ENCODE measurements around the gene TRIOBP. TPM values are rescaled to one million over a fixed set of nuclear protein-coding genes. Genes with fewer than 3 reads are reported as not detected.
"Not testable (repeated sequence)": the region's sequence is repeated elsewhere in the genome, so short reads cannot be mapped to it uniquely, and the experiment has no call there.

Gene TRIOBP
- total RNA-seq, 1 donor from 2014 or later: 33.3 TPM

- H3K4me3 Mint-ChIP-seq: no peak overlapping the region
- intact Hi-C loops (cut with micrococcal nuclease): no loop called here
- peaks cover 1% of the 10 kb centered on the region for H3K4me1 Mint-ChIP-seq
- no peak overlapping the region for H3K27ac Mint-ChIP-seq
- no peaks in the 10 kb centered on the region for H3K27me3 Mint-ChIP-seq
- no peak for DNase-seq
- no peaks in the 10 kb centered on the region for H3K9me3 Mint-ChIP-seq
- no peaks in the 10 kb centered on the region for H3K36me3 Mint-ChIP-seq (ENCODE audit: low read depth)
These were observed 17.8 kb downstream of the TRIOBP start for GRCh38 chr22:37714634-37715033.

- intact Hi-C loops (cut with micrococcal nuclease): no loop called here
- peaks cover 3% of the 10 kb centered on the region for H3K4me1 Mint-ChIP-seq
- no peak overlapping the region for H3K27ac Mint-ChIP-seq
- no peak overlapping the region for H3K4me3 Mint-ChIP-seq
- no peaks in the 10 kb centered on the region for H3K9me3 Mint-ChIP-seq
- no peak for DNase-seq
- no peaks in the 10 kb centered on the region for H3K27me3 Mint-ChIP-seq
- H3K36me3 Mint-ChIP-seq (ENCODE audit: low read depth): no peaks in the 10 kb centered on the region
These were observed 18.9 kb downstream of the TRIOBP start for GRCh38 chr22:37715760-37716159.

GRCh38 chr22:37716708-37717107 lies 19.9 kb downstream of the TRIOBP start:
- DNase-seq: no peak
- Mint-ChIP-seq H3K27me3 (no peaks in the 10 kb centered on the region), H3K27ac (no peak overlapping the region), H3K4me3 (no peak overlapping the region), H3K4me1 (peaks cover 3% of the 10 kb centered on the region), H3K9me3 (no peaks in the 10 kb centered on the region), H3K36me3 (ENCODE audit: low read depth) (no peaks in the 10 kb centered on the region)
- intact Hi-C loops (cut with micrococcal nuclease): no loop called here

GRCh38 chr22:37717235-37717634 lies 20.4 kb downstream of the TRIOBP start:
- DNase-seq; H3K36me3 Mint-ChIP-seq (ENCODE audit: low read depth); H3K4me1 Mint-ChIP-seq; H3K9me3 Mint-ChIP-seq; H3K27ac Mint-ChIP-seq; H3K27me3 Mint-ChIP-seq; H3K4me3 Mint-ChIP-seq; intact Hi-C loops (cut with micrococcal nuclease): not testable (repeated sequence)

- DNase-seq; H3K4me1 Mint-ChIP-seq; H3K27me3 Mint-ChIP-seq; H3K27ac Mint-ChIP-seq; H3K4me3 Mint-ChIP-seq; H3K36me3 Mint-ChIP-seq (ENCODE audit: low read depth); H3K9me3 Mint-ChIP-seq; intact Hi-C loops (cut with micrococcal nuclease): not testable (repeated sequence)
These were observed 21.0 kb downstream of the TRIOBP start for GRCh38 chr22:37717746-37718305.

GRCh38 chr22:37725551-37726240 lies 28.8 kb downstream of the TRIOBP start:
- Mint-ChIP-seq H3K4me3 (no peak overlapping the region), H3K9me3 (no peaks in the 10 kb centered on the region), H3K27ac (no peak overlapping the region), H3K4me1 (peaks cover 2% of the 10 kb centered on the region), H3K27me3 (no peaks in the 10 kb centered on the region), H3K36me3 (ENCODE audit: low read depth) (no peaks in the 10 kb centered on the region)
- no peak for DNase-seq
- intact Hi-C loops (cut with micrococcal nuclease): no loop called here

GRCh38 chr22:37726241-37726887 lies 29.5 kb downstream of the TRIOBP start:
- Mint-ChIP-seq H3K27me3 (no peaks in the 10 kb centered on the region), H3K9me3 (no peaks in the 10 kb centered on the region), H3K36me3 (ENCODE audit: low read depth) (no peaks in the 10 kb centered on the region), H3K4me3 (no peak overlapping the region), H3K4me1 (peaks cover 2% of the 10 kb centered on the region), H3K27ac (no peak overlapping the region)
- intact Hi-C loops (cut with micrococcal nuclease): no loop called here
- DNase-seq: peak; percentile 62

- no peak for DNase-seq
- Mint-ChIP-seq H3K27ac (no peak overlapping the region), H3K4me1 (peaks cover 2% of the 10 kb centered on the region), H3K27me3 (no peaks in the 10 kb centered on the region), H3K4me3 (no peak overlapping the region), H3K9me3 (no peaks in the 10 kb centered on the region), H3K36me3 (ENCODE audit: low read depth) (no peaks in the 10 kb centered on the region)
- intact Hi-C loops (cut with micrococcal nuclease): no loop called here
These were observed 31.8 kb downstream of the TRIOBP start for GRCh38 chr22:37728620-37729019.

- Mint-ChIP-seq H3K4me3 (no peak overlapping the region), H3K4me1 (peaks cover 2% of the 10 kb centered on the region)
These were observed 35.1 kb downstream of the TRIOBP start for GRCh38 chr22:37731804-37732471.

GRCh38 chr22:37732699-37733607 lies 36.1 kb downstream of the TRIOBP start:
- H3K36me3 Mint-ChIP-seq (ENCODE audit: low read depth): no peaks in the 10 kb centered on the region
- peaks cover 2% of the 10 kb centered on the region for H3K4me1 Mint-ChIP-seq
- no peak overlapping the region for H3K4me3 Mint-ChIP-seq
- H3K27ac Mint-ChIP-seq: no peak overlapping the region
- no peaks in the 10 kb centered on the region for H3K9me3 Mint-ChIP-seq
- intact Hi-C loops (cut with micrococcal nuclease): no loop called here
- DNase-seq: no peak
- no peaks in the 10 kb centered on the region for H3K27me3 Mint-ChIP-seq

More at GRCh38 chr22:37731804-37732471, 35.1 kb downstream of the TRIOBP start:
- no peak overlapping the region for H3K27ac Mint-ChIP-seq
- H3K9me3 Mint-ChIP-seq: no peaks in the 10 kb centered on the region
- H3K36me3 Mint-ChIP-seq (ENCODE audit: low read depth): no peaks in the 10 kb centered on the region
- intact Hi-C loops (cut with micrococcal nuclease): no loop called here
- no peak for DNase-seq
- H3K27me3 Mint-ChIP-seq: no peaks in the 10 kb centered on the region

GRCh38 chr22:37733625-37734401 lies 37.0 kb downstream of the TRIOBP start:
- Mint-ChIP-seq H3K27ac (no peak overlapping the region), H3K4me3 (no peak overlapping the region), H3K9me3 (no peaks in the 10 kb centered on the region), H3K27me3 (no peaks in the 10 kb centered on the region), H3K36me3 (ENCODE audit: low read depth) (no peaks in the 10 kb centered on the region), H3K4me1 (no peaks in the 10 kb centered on the region)
- intact Hi-C loops (cut with micrococcal nuclease): no loop called here
- DNase-seq: no peak

- H3K4me1 Mint-ChIP-seq: no peaks in the 10 kb centered on the region
- no peak for DNase-seq
- intact Hi-C loops (cut with micrococcal nuclease): no loop called here
- no peaks in the 10 kb centered on the region for H3K36me3 Mint-ChIP-seq (ENCODE audit: low read depth)
- H3K27ac Mint-ChIP-seq: no peak overlapping the region
- no peaks in the 10 kb centered on the region for H3K27me3 Mint-ChIP-seq
- H3K4me3 Mint-ChIP-seq: no peak overlapping the region
- no peaks in the 10 kb centered on the region for H3K9me3 Mint-ChIP-seq
These were observed 37.5 kb downstream of the TRIOBP start for GRCh38 chr22:37734402-37734700.

GRCh38 chr22:37734964-37735451 lies 38.2 kb downstream of the TRIOBP start:
- no peaks in the 10 kb centered on the region for H3K36me3 Mint-ChIP-seq (ENCODE audit: low read depth)
- H3K27me3 Mint-ChIP-seq: no peaks in the 10 kb centered on the region
- no peak for DNase-seq
- intact Hi-C loops (cut with micrococcal nuclease): no loop called here
- H3K9me3 Mint-ChIP-seq: no peaks in the 10 kb centered on the region
- H3K4me3 Mint-ChIP-seq: no peak overlapping the region
- no peak overlapping the region for H3K27ac Mint-ChIP-seq
- no peaks in the 10 kb centered on the region for H3K4me1 Mint-ChIP-seq

Measured in activated CD4-positive, alpha-beta T cell treated with anti-CD3 and anti-CD28 coated beads, Interleukin-2, amount 10 ng/mL, durations not matched to agents 24 days and 14 days (primary cell).